ENCODE results near the gene TPM3.

The TPM3 gene

GRCh38 chr1:154155251-154155650 is 36.6 kb downstream of the TPM3 start:
- Histone ChIP-seq H2BK12ac (ENCODE audit: low read length) (no peak overlapping the region), H3K27ac (replicated peaks; ENCODE audit: low read length) (no peak overlapping the region), H2BK120ac (ENCODE audit: low read depth, low read length) (no peak overlapping the region), H3K9me3 (replicated peaks in 1 of 2; ENCODE audit: control insufficient read depth in 2 of 2, insufficient read depth in 1 of 2, low read depth in 1 of 2, low read length in 2 of 2) (peaks cover 2 to 9% of the 10 kb centered on the region in 2 donors), H2AK5ac (ENCODE audit: low read depth, low read length) (no peak overlapping the region), H3K36me3 (replicated peaks in 1 of 2; ENCODE audit: control insufficient read depth in 2 of 2, insufficient read depth in 2 of 2, low read length in 2 of 2) (peaks cover 8 to 62% of the 10 kb centered on the region in 2 donors), H3K18ac (ENCODE audit: low read length) (no peak overlapping the region), H3K4me3 (ENCODE audit: low read length in 2 of 2) (no peak overlapping the region), H2BK15ac (ENCODE audit: low read length) (no peak overlapping the region), H3K4me1 (ENCODE audit: control insufficient read depth in 2 of 2, insufficient read depth in 1 of 2, low read depth in 1 of 2, low read length in 2 of 2) (peaks cover 0 to 8% of the 10 kb centered on the region in 2 donors), H2BK5ac (ENCODE audit: low read length) (no peak overlapping the region), H3K79me1 (ENCODE audit: low read depth, low read length) (no peaks in the 10 kb centered on the region), H3K27me3 (ENCODE audit: control insufficient read depth in 3 of 3, insufficient read depth in 3 of 3, low read depth in 1 of 3, low read length in 3 of 3) (no peaks in the 10 kb centered on the region), H3K14ac (ENCODE audit: low read length) (no peak overlapping the region), H3K4ac (ENCODE audit: low read length) (no peak overlapping the region), H3K9ac (ENCODE audit: low read depth, low read length, poor library complexity) (no peak overlapping the region), H3K4me2 (ENCODE audit: insufficient read depth, low read length, poor library complexity, severe bottlenecking) (no peak overlapping the region), H2AFZ (ENCODE audit: low read length) (no peak overlapping the region), H3K23ac (ENCODE audit: low read depth, low read length, poor library complexity) (no peak overlapping the region), H4K91ac (ENCODE audit: low read depth, low read length, poor library complexity) (no peak overlapping the region), H4K8ac (ENCODE audit: low read depth, low read length) (no peak overlapping the region)
- no peak for DNase-seq (ENCODE audit: low spot score)
- WGBS, 2 donors (ENCODE audit: extremely low coverage in 2 of 2, insufficient read length in 2 of 2, insufficient replicate concordance in 1 of 2): no CpG with 5 or more reads among the region's 9 CpGs

- no peak within 1 kb of the TSS for H4K8ac ChIP-seq (ENCODE audit: low read depth, low read length)
- no peak within 1 kb of the TSS for H3K4ac ChIP-seq (ENCODE audit: low read length)
- peak within 1 kb of the TSS; percentile 49 for H3K14ac ChIP-seq (ENCODE audit: low read length)
- peak within 1 kb of the TSS; percentile 86 for H3K23ac ChIP-seq (ENCODE audit: low read depth, low read length, poor library complexity)
- H3K4me1 ChIP-seq (ENCODE audit: control insufficient read depth in 2 of 2, insufficient read depth in 1 of 2, low read depth in 1 of 2, low read length in 2 of 2): peaks cover 0 to 8% of the 10 kb centered on the region in 2 donors
- H2AFZ ChIP-seq (ENCODE audit: low read length): no peak within 1 kb of the TSS
- no peak within 1 kb of the TSS for H3K4me2 ChIP-seq (ENCODE audit: insufficient read depth, low read length, poor library complexity, severe bottlenecking)
- H3K9me3 ChIP-seq (replicated peaks in 1 of 2; ENCODE audit: control insufficient read depth in 2 of 2, insufficient read depth in 1 of 2, low read depth in 1 of 2, low read length in 2 of 2): peaks cover 2 to 4% of the 10 kb centered on the region in 2 donors
- WGBS, 2 donors (ENCODE audit: extremely low coverage in 2 of 2, insufficient read length in 2 of 2, insufficient replicate concordance in 1 of 2): no CpG with 5 or more reads among the region's 29 CpGs
- H3K18ac ChIP-seq (ENCODE audit: low read length): peak within 1 kb of the TSS; percentile 20
- H3K27me3 ChIP-seq (ENCODE audit: control insufficient read depth in 3 of 3, insufficient read depth in 3 of 3, low read depth in 1 of 3, low read length in 3 of 3): no peaks in the 10 kb centered on the region
- peak within 1 kb of the TSS; percentile 39 for H2BK15ac ChIP-seq (ENCODE audit: low read length)
- peak within 1 kb of the TSS; percentile 39 for H3K9ac ChIP-seq (ENCODE audit: low read depth, low read length, poor library complexity)
- no peak within 1 kb of the TSS for H2BK12ac ChIP-seq (ENCODE audit: low read length)
- H3K4me3 ChIP-seq (ENCODE audit: low read length in 2 of 2): no peak within 1 kb of the TSS
- no peak for DNase-seq (ENCODE audit: low spot score)
- H2BK120ac ChIP-seq (ENCODE audit: low read depth, low read length): no peak within 1 kb of the TSS
- H3K79me1 ChIP-seq (ENCODE audit: low read depth, low read length): no peaks in the 10 kb centered on the region
- H4K91ac ChIP-seq (ENCODE audit: low read depth, low read length, poor library complexity): no peak within 1 kb of the TSS
- peaks cover 7 to 56% of the 10 kb centered on the region in 2 donors for H3K36me3 ChIP-seq (replicated peaks in 1 of 2; ENCODE audit: control insufficient read depth in 2 of 2, insufficient read depth in 2 of 2, low read length in 2 of 2)
- H2AK5ac ChIP-seq (ENCODE audit: low read depth, low read length): peak within 1 kb of the TSS; percentile 83
- no peak within 1 kb of the TSS for H3K27ac ChIP-seq (replicated peaks; ENCODE audit: low read length)
- peak within 1 kb of the TSS; percentile 78 for H2BK5ac ChIP-seq (ENCODE audit: low read length)
Measured at GRCh38 chr1:154154534-154155191, 37.2 kb downstream of the TPM3 start, which contains the start of gene NUP210L. TSS of gene NUP210L (minus strand) at chr1:154155073.

- Histone ChIP-seq H2BK120ac (ENCODE audit: low read depth, low read length) (no peak overlapping the region), H3K36me3 (replicated peaks in 1 of 2; ENCODE audit: control insufficient read depth in 2 of 2, insufficient read depth in 2 of 2, low read length in 2 of 2) (peaks cover 7 to 50% of the 10 kb centered on the region in 2 donors), H2AK5ac (ENCODE audit: low read depth, low read length) (no peak overlapping the region), H2AFZ (ENCODE audit: low read length) (no peak overlapping the region), H4K91ac (ENCODE audit: low read depth, low read length, poor library complexity) (no peak overlapping the region), H3K27ac (replicated peaks; ENCODE audit: low read length) (no peak overlapping the region), H2BK15ac (ENCODE audit: low read length) (no peak overlapping the region), H3K14ac (ENCODE audit: low read length) (no peak overlapping the region), H3K4me2 (ENCODE audit: insufficient read depth, low read length, poor library complexity, severe bottlenecking) (no peak overlapping the region), H3K18ac (ENCODE audit: low read length) (no peak overlapping the region), H3K23ac (ENCODE audit: low read depth, low read length, poor library complexity) (no peak overlapping the region), H2BK12ac (ENCODE audit: low read length) (no peak overlapping the region), H3K9ac (ENCODE audit: low read depth, low read length, poor library complexity) (no peak overlapping the region), H3K4ac (ENCODE audit: low read length) (no peak overlapping the region), H4K8ac (ENCODE audit: low read depth, low read length) (no peak overlapping the region), H3K4me3 (ENCODE audit: low read length in 2 of 2) (no peak overlapping the region), H3K4me1 (ENCODE audit: control insufficient read depth in 2 of 2, insufficient read depth in 1 of 2, low read depth in 1 of 2, low read length in 2 of 2) (peaks cover 0 to 8% of the 10 kb centered on the region in 2 donors), H3K27me3 (ENCODE audit: control insufficient read depth in 3 of 3, insufficient read depth in 3 of 3, low read depth in 1 of 3, low read length in 3 of 3) (no peaks in the 10 kb centered on the region), H3K79me1 (ENCODE audit: low read depth, low read length) (no peaks in the 10 kb centered on the region), H2BK5ac (ENCODE audit: low read length) (no peak overlapping the region), H3K9me3 (replicated peaks in 1 of 2; ENCODE audit: control insufficient read depth in 2 of 2, insufficient read depth in 1 of 2, low read depth in 1 of 2, low read length in 2 of 2) (peaks cover 0 to 2% of the 10 kb centered on the region in 2 donors)
- no peak for DNase-seq (ENCODE audit: low spot score)
- no CpG with 5 or more reads among the region's 6 CpGs for WGBS, 2 donors (ENCODE audit: extremely low coverage in 2 of 2, insufficient read length in 2 of 2, insufficient replicate concordance in 1 of 2)
Measured at GRCh38 chr1:154154053-154154452, 37.8 kb downstream of the TPM3 start.

GRCh38 chr1:154151311-154151710 is 40.6 kb downstream of the TPM3 start:
- peaks cover 0 to 2% of the 10 kb centered on the region in 2 donors for H3K9me3 ChIP-seq (replicated peaks in 1 of 2; ENCODE audit: control insufficient read depth in 2 of 2, insufficient read depth in 1 of 2, low read depth in 1 of 2, low read length in 2 of 2)

More at GRCh38 chr1:154151311-154151710, 40.6 kb downstream of the TPM3 start:
- Histone ChIP-seq H3K27me3 (ENCODE audit: control insufficient read depth in 3 of 3, insufficient read depth in 3 of 3, low read depth in 1 of 3, low read length in 3 of 3) (no peaks in the 10 kb centered on the region), H4K91ac (ENCODE audit: low read depth, low read length, poor library complexity) (no peak overlapping the region), H3K4me3 (ENCODE audit: low read length in 2 of 2) (no peak overlapping the region), H3K27ac (replicated peaks; ENCODE audit: low read length) (no peak overlapping the region), H2BK5ac (ENCODE audit: low read length) (no peak overlapping the region), H3K4me1 (ENCODE audit: control insufficient read depth in 2 of 2, insufficient read depth in 1 of 2, low read depth in 1 of 2, low read length in 2 of 2) (no peaks in the 10 kb centered on the region), H3K9ac (ENCODE audit: low read depth, low read length, poor library complexity) (no peak overlapping the region), H2BK12ac (ENCODE audit: low read length) (no peak overlapping the region), H3K4ac (ENCODE audit: low read length) (no peak overlapping the region), H4K8ac (ENCODE audit: low read depth, low read length) (no peak overlapping the region), H3K14ac (ENCODE audit: low read length) (no peak overlapping the region), H2AFZ (ENCODE audit: low read length) (no peak overlapping the region), H3K4me2 (ENCODE audit: insufficient read depth, low read length, poor library complexity, severe bottlenecking) (no peak overlapping the region), H3K23ac (ENCODE audit: low read depth, low read length, poor library complexity) (no peak overlapping the region), H2BK15ac (ENCODE audit: low read length) (no peak overlapping the region), H2BK120ac (ENCODE audit: low read depth, low read length) (no peak overlapping the region), H3K36me3 (replicated peaks in 1 of 2; ENCODE audit: control insufficient read depth in 2 of 2, insufficient read depth in 2 of 2, low read length in 2 of 2) (peaks cover 7 to 23% of the 10 kb centered on the region in 2 donors), H3K79me1 (ENCODE audit: low read depth, low read length) (no peaks in the 10 kb centered on the region), H2AK5ac (ENCODE audit: low read depth, low read length) (no peak overlapping the region), H3K18ac (ENCODE audit: low read length) (no peak overlapping the region)
- no peak for DNase-seq (ENCODE audit: low spot score)
